ENCODE data around the gene PAF1. TPM values are rescaled to one million over a fixed set of nuclear protein-coding genes. Genes with fewer than 3 reads are reported as not detected.

PAF1 gene
- total and polyA plus RNA-seq, 2 of the 13 experiments (the other 11 are each of a cell fraction or from before 2014, with no cell fraction given): 30.2 to 31.1 TPM

GRCh38 chr19:39390751-39391437 is at the start of gene PAF1, which contains the start of gene MED29 (continued):
- TF ChIP-seq FOXK2 (IDR thresholded peaks at IDR 0.05) (no peak), ATRX (CRISPR knock-in tag; IDR thresholded peaks at IDR 0.05; ENCODE audit: borderline replicate concordance) (no peak), SOX6 (IDR thresholded peaks at IDR 0.05) (no peak), SOX6 (CRISPR knock-in tag; IDR thresholded peaks at IDR 0.05) (no peak; the same call in none of the 2 replicates), SMARCE1 (IDR thresholded peaks at IDR 0.05; ENCODE audit: borderline replicate concordance) (no peak), MYPOP (CRISPR knock-in tag; IDR thresholded peaks at IDR 0.05) (no peak; the same call in 1 of the 2 replicates), AHDC1 (CRISPR knock-in tag; IDR thresholded peaks at IDR 0.05; ENCODE audit: borderline replicate concordance) (no peak), ZNF660 (CRISPR knock-in tag; IDR thresholded peaks at IDR 0.05; ENCODE audit: borderline replicate concordance, low read depth) (0 out of 2 replicates have a peak, but pooled peaks have one; percentile 33), RFXANK (CRISPR knock-in tag; IDR thresholded peaks at IDR 0.05) (0 out of 2 replicates have a peak, but pooled peaks have one; percentile 59), ZNF777 (CRISPR knock-in tag; IDR thresholded peaks at IDR 0.05) (no peak), BCL6 (CRISPR knock-in tag; IDR thresholded peaks at IDR 0.05) (peak; percentile 13; the same call in 1 of the 2 replicates), STAT6 (CRISPR knock-in tag; IDR thresholded peaks at IDR 0.05; ENCODE audit: borderline replicate concordance) (peak; percentile 91; the same call in 1 of the 2 replicates), HHEX (CRISPR knock-in tag; IDR thresholded peaks at IDR 0.05) (no peak), CAMTA2 (CRISPR knock-in tag; IDR thresholded peaks at IDR 0.05; ENCODE audit: borderline replicate concordance) (no peak; the same call in none of the 2 replicates), ZNF766 (CRISPR knock-in tag; IDR thresholded peaks at IDR 0.05; ENCODE audit: borderline replicate concordance) (no peak), SAFB2 (CRISPR knock-in tag; IDR thresholded peaks at IDR 0.05; ENCODE audit: borderline replicate concordance, low read depth) (no peak; the same call in 1 of the 2 replicates), ZBTB37 (CRISPR knock-in tag; IDR thresholded peaks at IDR 0.05) (no peak), TERF1 (CRISPR knock-in tag; IDR thresholded peaks at IDR 0.05) (no peak)

Measured in HepG2 (cell line).